Mammary epithelial cell (primary cell): ENCODE results near the gene USP9Y.

Experiments
- EZH2 ChIP-seq: IDR thresholded peaks from 2 replicates; pipeline ENCODE4 v1.6.1; 2012; ENCODE audit warnings: low read length, inconsistent platforms, borderline replicate concordance
- TF ChIP-seq, protein P1 (sequence below), 2 donors: IDR thresholded peaks in 1 of 2; conservative IDR thresholded peaks in 1 of 2; 2 replicates each; pipeline ENCODE4 v1.5.1; 2011 to 2012; ENCODE audit warnings: inconsistent platforms in 2 of 2, low read length in 2 of 2, mild to moderate bottlenecking in 2 of 2, control low read depth in 1 of 2, low read depth in 1 of 2; ENCODE audit not compliant: insufficient read depth in 1 of 2; ENCODE audit errors: extremely low read depth in 1 of 2

DNA sequence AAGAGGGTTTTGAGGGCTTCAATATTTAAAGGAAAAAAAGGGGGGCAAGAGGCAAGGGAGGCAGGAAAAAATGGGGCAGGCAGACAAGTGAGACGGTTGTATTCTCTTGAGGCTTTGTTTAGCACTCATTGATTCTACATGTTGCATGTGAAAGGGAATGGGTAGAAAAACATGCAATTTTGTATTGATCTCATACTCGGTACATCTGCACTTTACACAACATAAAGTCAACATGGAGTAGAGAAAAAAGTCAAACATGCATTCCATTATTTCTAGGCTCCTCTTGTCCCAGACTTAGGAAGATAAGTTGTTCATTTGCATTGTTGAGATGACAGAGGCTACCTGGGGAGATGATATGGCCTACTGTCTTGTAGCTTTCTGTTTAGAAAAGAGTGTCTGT, 166.9 kb downstream of the USP9Y start:
- TF ChIP-seq, protein P1, sequence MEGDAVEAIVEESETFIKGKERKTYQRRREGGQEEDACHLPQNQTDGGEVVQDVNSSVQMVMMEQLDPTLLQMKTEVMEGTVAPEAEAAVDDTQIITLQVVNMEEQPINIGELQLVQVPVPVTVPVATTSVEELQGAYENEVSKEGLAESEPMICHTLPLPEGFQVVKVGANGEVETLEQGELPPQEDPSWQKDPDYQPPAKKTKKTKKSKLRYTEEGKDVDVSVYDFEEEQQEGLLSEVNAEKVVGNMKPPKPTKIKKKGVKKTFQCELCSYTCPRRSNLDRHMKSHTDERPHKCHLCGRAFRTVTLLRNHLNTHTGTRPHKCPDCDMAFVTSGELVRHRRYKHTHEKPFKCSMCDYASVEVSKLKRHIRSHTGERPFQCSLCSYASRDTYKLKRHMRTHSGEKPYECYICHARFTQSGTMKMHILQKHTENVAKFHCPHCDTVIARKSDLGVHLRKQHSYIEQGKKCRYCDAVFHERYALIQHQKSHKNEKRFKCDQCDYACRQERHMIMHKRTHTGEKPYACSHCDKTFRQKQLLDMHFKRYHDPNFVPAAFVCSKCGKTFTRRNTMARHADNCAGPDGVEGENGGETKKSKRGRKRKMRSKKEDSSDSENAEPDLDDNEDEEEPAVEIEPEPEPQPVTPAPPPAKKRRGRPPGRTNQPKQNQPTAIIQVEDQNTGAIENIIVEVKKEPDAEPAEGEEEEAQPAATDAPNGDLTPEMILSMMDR (conservative IDR thresholded peaks at IDR 0.05 in 1 of 2, IDR thresholded peaks at IDR 0.05 in 1 of 2; ENCODE audit: extremely low read depth in 1 of 2, insufficient read depth in 1 of 2, low read depth in 1 of 2, low read length in 2 of 2), result no peak
- no peak for TF ChIP-seq EZH2
